T-helper 17 cell (primary cell): Measurements from ENCODE around the gene WDR72. TPM values are rescaled to one million over a fixed set of nuclear protein-coding genes. Genes with fewer than 3 reads are reported as not detected.

Experiments
- ATAC-seq: fragments of 150-1000 bp; cut with Tn5 transposase; 2 replicates; pipeline ENCODE4 v1.10.0; 2021; ENCODE audit warnings: mild to moderate bottlenecking, moderate library complexity
- DNase-seq, 3 donors: peaks; one replicate each; pipeline versions ENCODE4 v3.0.0 to v3.0.0-alpha.2; 2020 to 2021
- H3K9me3 ChIP-seq: one replicate; pipeline ENCODE4 v1.7.0; 2013; ENCODE audit warnings: low read length, mild to moderate bottlenecking; ENCODE audit not compliant: control insufficient read depth, poor library complexity, severe bottlenecking
- H3K27ac Mint-ChIP-seq: one replicate; pipeline ENCODE4 v1.8.0; 2022; ENCODE audit warnings: mild to moderate bottlenecking, moderate library complexity, mixed read lengths
- H3K27me3 Mint-ChIP-seq: one replicate; pipeline ENCODE4 v1.8.0; 2022; ENCODE audit warnings: mixed read lengths
- H3K36me3 Mint-ChIP-seq: one replicate; pipeline ENCODE4 v1.8.0; 2022; ENCODE audit warnings: low read depth, mixed read lengths
- H3K4me1 Mint-ChIP-seq: one replicate; pipeline ENCODE4 v1.8.0; 2022; ENCODE audit warnings: mild to moderate bottlenecking, mixed read lengths
- H3K4me3 Mint-ChIP-seq: one replicate; pipeline ENCODE4 v1.8.0; 2022; ENCODE audit warnings: mild to moderate bottlenecking, moderate library complexity, mixed read lengths
- total RNA-seq, 4 donors: library from RNA in 2 of 4; stranded (reverse) in 2 of 4; gene quantifications; one replicate each; pipeline ENCODE4 v1.2.3 and lab custom pipeline; 2022 to 2026

WDR72 gene
- total RNA-seq, 2 donors from 2014 or later = not detected

- DNase-seq = no peak
- Mint-ChIP-seq H3K4me3 (no peak overlapping the region), H3K27me3 (no peaks in the 10 kb centered on the region), H3K27ac (no peak overlapping the region), H3K4me1 (no peaks in the 10 kb centered on the region), H3K36me3 (no peaks in the 10 kb centered on the region)
- no peaks in the 10 kb centered on the region for H3K9me3 ChIP-seq
- no peak for ATAC-seq
Observed at GRCh38 chr15:53473435-53473834, 286.0 kb downstream of the WDR72 start.

- no peak for ATAC-seq
- no peaks in the 10 kb centered on the region for H3K36me3 Mint-ChIP-seq
- no peak overlapping the region for H3K4me3 Mint-ChIP-seq
- H3K27ac Mint-ChIP-seq = no peak overlapping the region
- no peaks in the 10 kb centered on the region for H3K9me3 ChIP-seq
- H3K4me1 Mint-ChIP-seq = no peaks in the 10 kb centered on the region
- no peaks in the 10 kb centered on the region for H3K27me3 Mint-ChIP-seq
- DNase-seq = no peak
Observed at GRCh38 chr15:53472883-53473282, 286.6 kb downstream of the WDR72 start.

GRCh38 chr15:53472210-53472609 is 287.3 kb downstream of the WDR72 start:
- Mint-ChIP-seq H3K4me1 (no peaks in the 10 kb centered on the region), H3K4me3 (no peak overlapping the region), H3K27ac (no peak overlapping the region), H3K27me3 (no peaks in the 10 kb centered on the region), H3K36me3 (no peaks in the 10 kb centered on the region)
- ATAC-seq = no peak
- no peak for DNase-seq
- no peaks in the 10 kb centered on the region for H3K9me3 ChIP-seq

- ATAC-seq = no peak
- H3K36me3 Mint-ChIP-seq = no peaks in the 10 kb centered on the region
- no peaks in the 10 kb centered on the region for H3K9me3 ChIP-seq
- H3K4me3 Mint-ChIP-seq = no peak overlapping the region
- no peak for DNase-seq
- H3K4me1 Mint-ChIP-seq = no peaks in the 10 kb centered on the region
- no peaks in the 10 kb centered on the region for H3K27me3 Mint-ChIP-seq
- H3K27ac Mint-ChIP-seq = no peak overlapping the region
Observed at GRCh38 chr15:53470743-53471142, 288.7 kb downstream of the WDR72 start.

GRCh38 chr15:53469422-53469821 is 290.0 kb downstream of the WDR72 start:
- Mint-ChIP-seq H3K4me1 (no peaks in the 10 kb centered on the region), H3K4me3 (no peak overlapping the region), H3K27ac (no peak overlapping the region), H3K27me3 (no peaks in the 10 kb centered on the region), H3K36me3 (no peaks in the 10 kb centered on the region)
- ATAC-seq (no peak), DNase-seq (no peak)
- H3K9me3 ChIP-seq = no peaks in the 10 kb centered on the region

Other genes starting within 250 kb of the WDR72 start
- gene UNC13C, start 218.8 kb upstream of the WDR72 start, total RNA-seq = not detected